K562 (cell line): ENCODE data around the gene ZNF316. TPM values are rescaled to one million over a fixed set of nuclear protein-coding genes. Genes with fewer than 3 reads are reported as not detected.

Experiments used
- ATAC-seq: fragments of 200-7000 bp; cut with Tn5 transposase; 3 replicates; pipeline ENCODE4 v1.9.1; 2020; ENCODE audit warnings: moderate library complexity
- BruUV-seq: library from RNA; stranded (reverse); fragments of 400-500 nt; replicated peaks from 2 replicates; lab custom pipeline; 2021; lab: Mats Ljungman, UMichigan
- CTCF ChIA-PET: fragments of 300-600 bp; formaldehyde crosslinking; extraction: SDS; loops from one replicate; lab custom pipeline; 2021; ENCODE audit warnings: low intra/inter-chr PET ratio; lab: Yijun Ruan, JAX
- POLR2A ChIA-PET: fragments of 300-600, 350-650 bp; sonication (Branson Sonifier 250); formaldehyde crosslinking; extraction: SDS; loops from one replicate; lab custom pipeline; 2021; ENCODE audit warnings: antibody characterized with exemption, inconsistent platforms; lab: Yijun Ruan, JAX
- DNase-seq, 4 experiments: peaks; one replicate each; pipeline versions ENCODE4 v3.0.0 to v3.0.0-alpha.2; 2011 to 2018; ENCODE audit warnings: low spot score in 3 of 4, mixed read lengths in 3 of 4; ENCODE audit errors: extremely low read depth in 1 of 4
- FAIRE-seq: peaks from 2 replicates; lab custom pipeline; 2011; peaks lifted over from hg19 to GRCh38; lab: Jason Lieb, UNC
- H2AFZ ChIP-seq: 2 replicates; pipeline ENCODE4 v1.6.0; 2011; ENCODE audit warnings: low read depth, low read length, control low read depth, inconsistent platforms
- H3K27ac ChIP-seq: fragments of 200-600 bp; 3 replicates; pipeline ENCODE4 v1.8.0; 2011; ENCODE audit warnings: low read depth, mild to moderate bottlenecking, control low read depth, inconsistent platforms, low read length, moderate library complexity, mixed read lengths; ENCODE audit errors: extremely low read depth
- H3K27me3 ChIP-seq, 2 experiments: fragments of 300-600 bp in 1 of 2; 2 replicates in 1 of 2; 3 replicates in 1 of 2; pipeline versions ENCODE4 v1.6.0 to v1.8.0; 2011; ENCODE audit warnings: inconsistent platforms in 2 of 2, low read length in 2 of 2, mild to moderate bottlenecking in 1 of 2, mixed read lengths in 1 of 2, moderate library complexity in 1 of 2; ENCODE audit not compliant: control insufficient read depth in 2 of 2, insufficient read depth in 2 of 2
- H3K36me3 ChIP-seq: fragments of 300-600 bp; 3 replicates; pipeline ENCODE4 v1.8.0; 2011; ENCODE audit warnings: mild to moderate bottlenecking, low read length, inconsistent platforms; ENCODE audit not compliant: control insufficient read depth, insufficient read depth
- H3K4me1 ChIP-seq, 2 experiments: fragments of 200-600 bp in 1 of 2; replicated peaks in 1 of 2; 2 replicates in 1 of 2; 3 replicates in 1 of 2; pipeline versions ENCODE4 v1.5.1 to v1.8.0; 2011; ENCODE audit warnings: inconsistent platforms in 2 of 2, low read length in 2 of 2, mild to moderate bottlenecking in 1 of 2, mixed read lengths in 1 of 2, moderate library complexity in 1 of 2; ENCODE audit not compliant: control insufficient read depth in 2 of 2, insufficient read depth in 2 of 2
- H3K4me2 ChIP-seq: 2 replicates; pipeline ENCODE4 v1.6.1; 2011; ENCODE audit warnings: low read length, control low read depth, inconsistent platforms, mixed read lengths; ENCODE audit not compliant: insufficient read depth
- H3K4me3 ChIP-seq: fragments of 200-600 bp; sonication (generic), shearing (Covaris generic); 2 replicates; pipeline ENCODE4 v1.5.1; 2016; ENCODE audit warnings: control low read depth, inconsistent platforms
- H3K79me2 ChIP-seq: fragments of 200-600 bp; 3 replicates; pipeline ENCODE4 v1.8.0; 2011; ENCODE audit warnings: low read length, inconsistent platforms; ENCODE audit not compliant: control insufficient read depth, insufficient read depth
- H3K9ac ChIP-seq, 2 experiments: 2 replicates each; pipeline versions ENCODE4 v1.6.0 to v1.6.1; 2011; ENCODE audit warnings: low read depth in 2 of 2, low read length in 2 of 2, control low read depth in 1 of 2, inconsistent platforms in 1 of 2, mild to moderate bottlenecking in 1 of 2, mixed read lengths in 1 of 2; ENCODE audit not compliant: insufficient read depth in 1 of 2
- H3K9me1 ChIP-seq: one replicate; pipeline ENCODE4 v1.6.0; 2011; ENCODE audit warnings: inconsistent platforms, mild to moderate bottlenecking, low read length, moderate library complexity; ENCODE audit not compliant: control insufficient read depth, insufficient read depth
- H3K9me3 ChIP-seq: replicated peaks from 2 replicates; pipeline ENCODE4 v1.5.1; 2011; ENCODE audit warnings: low read depth, low read length, inconsistent platforms; ENCODE audit not compliant: control insufficient read depth, insufficient read depth
- H4K20me1 ChIP-seq: replicated peaks from 2 replicates; pipeline ENCODE4 v1.6.1; 2011; ENCODE audit warnings: low read length, inconsistent platforms, mixed read lengths; ENCODE audit not compliant: control insufficient read depth, insufficient read depth
- ATF7 ChIP-seq: fragments of 450-650 bp; IDR thresholded peaks from 2 replicates; pipeline ENCODE4 v1.7.1; 2014; ENCODE audit warnings: mild to moderate bottlenecking, moderate library complexity
- FOSL1 ChIP-seq: fragments of 200-800 bp; sonication (Bioruptor generic); conservative IDR thresholded peaks from 2 replicates; pipeline ENCODE4 v1.6.1; 2016; ENCODE audit warnings: missing genetic modification characterization, missing compliant biosample characterization
- HDAC6 ChIP-seq: IDR thresholded peaks from 2 replicates; pipeline ENCODE4 v1.6.1; 2012; ENCODE audit warnings: low read depth, mild to moderate bottlenecking, control low read depth, inconsistent platforms, low read length, moderate library complexity
- KHSRP ChIP-seq: fragments of 450-650 bp; IDR thresholded peaks from 2 replicates; pipeline ENCODE4 v1.6.1; 2017
- MCM7 ChIP-seq, 2 experiments: fragments of 450-650 bp; IDR thresholded peaks; 2 replicates each; pipeline ENCODE4 v1.6.1; 2016 to 2018
- POLR2G ChIP-seq: fragments of 200-400 bp; formaldehyde crosslinking; IDR thresholded peaks from 2 replicates; pipeline ENCODE4 v1.6.1; 2017; ENCODE audit warnings: low read depth, mild to moderate bottlenecking, antibody characterized with exemption, low read length, moderate library complexity
- RBFOX2 ChIP-seq: fragments of 200-400 bp; formaldehyde crosslinking; IDR thresholded peaks from 2 replicates; pipeline ENCODE4 v1.6.1; 2017; ENCODE audit warnings: low read depth, mild to moderate bottlenecking, low read length, moderate library complexity
- SP2 ChIP-seq: IDR thresholded peaks from 2 replicates; pipeline ENCODE4 v1.6.1; 2011; ENCODE audit warnings: mild to moderate bottlenecking, low read depth, low read length, moderate library complexity; ENCODE audit not compliant: poor library complexity, severe bottlenecking; ENCODE audit errors: extremely low read depth
- SRSF1 ChIP-seq: fragments of 200-400 bp; formaldehyde crosslinking; IDR thresholded peaks from 2 replicates; pipeline ENCODE4 v1.6.1; 2017; ENCODE audit warnings: mild to moderate bottlenecking, low read depth, low read length, moderate library complexity
- TRIM28 ChIP-seq: fragments of 450-650 bp; IDR thresholded peaks from 2 replicates; pipeline ENCODE4 v1.6.1; 2017
- ZNF134 ChIP-seq: fragments of 250-450 bp; sonication (Bioruptor Pico); conservative IDR thresholded peaks from 2 replicates; pipeline ENCODE4 v1.4.0; 2020
- ZNF609 ChIP-seq: sonication (generic); formaldehyde crosslinking; IDR thresholded peaks from 2 replicates; pipeline ENCODE4 v1.8.1; 2023; ENCODE audit warnings: missing genetic modification reagents, mild to moderate bottlenecking, borderline replicate concordance
- ZSCAN29 ChIP-seq: fragments of 450-650 bp; IDR thresholded peaks from 2 replicates; pipeline ENCODE4 v1.6.1; 2017
- WGBS: fragments of 100-300 bp; shearing (Covaris generic); methylation state at CpG from one replicate; pipeline ENCODE4 v1.1.6; 2016; ENCODE audit warnings: low coverage, mixed read lengths; ENCODE audit not compliant: insufficient coverage; ENCODE audit errors: missing lambda C conversion rate; 5-methylcytosine and 5-hydroxymethylcytosine counted together
- in situ Hi-C: fragments of 300-500 bp; cut with MboI; formaldehyde crosslinking; loops from 4 replicates; pipeline ENCODE4 v1.15.0; 2018; ENCODE audit warnings: inconsistent platforms, mixed read lengths
- intact Hi-C: fragments of 100-400 bp; cut with micrococcal nuclease; formaldehyde crosslinking; loops from 2 replicates; pipeline ENCODE4 v1.14.2; 2022
- polyA plus RNA-seq, 8 experiments: library from polyadenylated mRNA; depleted of rRNA in 4 of 8; stranded (reverse) in 5 of 8; unstranded in 3 of 8; fragments of >200 nt; fragmentation: Nextera tagmentation in 2 of 8; fragmentation: Illumina TruSeq in 1 of 8; extraction: Ambion mirVana in 2 of 8; extraction: Trizol in 1 of 8; gene quantifications; 2 replicates each; pipeline versions ENCODE4 v1.2.1 to v1.2.3, GENCODE V29; 2011 to 2014; ENCODE audit warnings: inconsistent platforms in 1 of 8, missing spikeins in 1 of 8
- total RNA-seq, 7 experiments: library from RNA; depleted of rRNA in 6 of 7; stranded (reverse); fragments of >200 nt in 6 of 7; fragmentation: Illumina TruSeq in 2 of 7; extraction: Trizol in 2 of 7; gene quantifications; 2 replicates each; pipeline versions ENCODE4 v1.2.1 to v1.2.3, GENCODE V29; 2011 to 2021; ENCODE audit warnings: low replicate concordance in 1 of 7

Gene ZNF316
- total and polyA plus RNA-seq, 9 of the 15 experiments (the other 6 are each of a cell fraction or from before 2014, with no cell fraction given) = 0.10 to 34.0 (median 8.6) TPM

- FAIRE-seq = no peak
- no peak overlapping the region for H3K4me2 ChIP-seq
Observed at GRCh38 chr7:6646465-6646864, 9.3 kb downstream of the ZNF316 start.

GRCh38 chr7:6647080-6647479 lies 10.0 kb downstream of the ZNF316 start:
- WGBS = 91% methylated on average over 6 of the region's 8 CpGs
- TF ChIP-seq ZNF134 (CRISPR knock-in tag) = no peak
- TF ChIP-seq ATF7 = no peak
- TF ChIP-seq MCM7 (IDR thresholded peaks at IDR 0.05) = no peak
- TF ChIP-seq SRSF1 = no peak
- no peak for TF ChIP-seq SP2
- no peak for TF ChIP-seq ZSCAN29
- no peak for TF ChIP-seq ZNF609 (CRISPR knock-in tag)
- no peak for TF ChIP-seq HDAC6
- TF ChIP-seq POLR2G = 0 out of 2 replicates have a peak, but pooled peaks have one; percentile 8
- TF ChIP-seq RBFOX2 = peak; percentile 27
- TF ChIP-seq FOSL1 (tag) = no peak
- no peak for TF ChIP-seq KHSRP

More at GRCh38 chr7:6646465-6646864, 9.3 kb downstream of the ZNF316 start:
- no TSS peak for BruUV-seq
- intact Hi-C loops (no loop called here), in situ Hi-C loops (no loop called here)
- peak; percentile 14; the same call in 2 of the 3 replicates for ATAC-seq
- H3K36me3 ChIP-seq = peaks cover 95% of the 10 kb centered on the region
- H3K79me2 ChIP-seq = peaks cover 15% of the 10 kb centered on the region
- peaks cover 0 to 16% of the 10 kb centered on the region in 2 experiments; a peak in 1 of 5 replicates for H3K4me1 ChIP-seq
- 0 out of 2 replicates have a peak, but pooled peaks have one; percentile 26 for TF ChIP-seq POLR2G
- TF ChIP-seq TRIM28 = no peak
- DNase-seq = no peak
- no peaks in the 10 kb centered on the region for H3K27me3 ChIP-seq
- 100% methylated on average over 4 of the region's 8 CpGs for WGBS
- H3K9me3 ChIP-seq = peaks cover 7% of the 10 kb centered on the region
- H2AFZ ChIP-seq = no peak overlapping the region
- peak overlapping the region in 1 of 2 experiments; percentile 43; a peak in 1 of 4 replicates for H3K9ac ChIP-seq
- H3K9me1 ChIP-seq = peaks cover 2% of the 10 kb centered on the region
- no peaks in the 10 kb centered on the region for H4K20me1 ChIP-seq
- no peak overlapping the region for H3K27ac ChIP-seq
- ChIA-PET CTCF (no interaction called here), POLR2A (interaction anchor here (0.7 kb wide), 1 partner anchor 72 kb away, joined by 3 read pairs; no protein-coding TSS in a partner anchor)
- no peak overlapping the region for H3K4me3 ChIP-seq

More at GRCh38 chr7:6647080-6647479, 10.0 kb downstream of the ZNF316 start:
- ATAC-seq = no peak
- H3K36me3 ChIP-seq = peaks cover 95% of the 10 kb centered on the region; the same call in 2 of the 3 replicates
- CTCF ChIA-PET = no interaction called here
- no TSS peak for BruUV-seq
- FAIRE-seq = no peak
- H3K9ac ChIP-seq = no peak overlapping the region
- peaks cover 0 to 12% of the 10 kb centered on the region in 2 experiments; a peak in 1 of 5 replicates for H3K4me1 ChIP-seq
- 0 out of 3 replicates have a peak, but pooled peaks cover 9% of the 10 kb centered on the region for H3K79me2 ChIP-seq
- no peak overlapping the region for H3K4me3 ChIP-seq
- intact Hi-C loops = no loop called here
- peaks cover 2% of the 10 kb centered on the region for H3K9me1 ChIP-seq
- H2AFZ ChIP-seq = no peak overlapping the region
- H3K27me3 ChIP-seq = no peaks in the 10 kb centered on the region
- no peak overlapping the region for H3K4me2 ChIP-seq
- POLR2A ChIA-PET = no interaction called here
- H3K9me3 ChIP-seq = peaks cover 10% of the 10 kb centered on the region
- H4K20me1 ChIP-seq = no peaks in the 10 kb centered on the region
- DNase-seq = no peak
- no peak overlapping the region for H3K27ac ChIP-seq
- in situ Hi-C loops = no loop called here
